Endothelial cell (in vitro differentiated cells): Measurements from ENCODE around the gene ERGIC2. TPM values are rescaled to one million over a fixed set of nuclear protein-coding genes. Genes with fewer than 3 reads are reported as not detected.
A peak's percentile ranks its signal among the peaks of the same experiment; 100 is the strongest.

Experiments used
- DNase-seq: peaks from one replicate; pipeline ENCODE4 v3.0.0; 2021; ENCODE audit warnings: low spot score
- H3K27ac Mint-ChIP-seq: one replicate; pipeline ENCODE4 v1.8.0; 2021; ENCODE audit warnings: mixed read lengths, inconsistent platforms; ENCODE audit not compliant: unreplicated experiment
- H3K27me3 Mint-ChIP-seq: one replicate; pipeline ENCODE4 v1.8.0; 2021; ENCODE audit warnings: mild to moderate bottlenecking, moderate library complexity, mixed read lengths, inconsistent platforms; ENCODE audit not compliant: unreplicated experiment
- H3K36me3 Mint-ChIP-seq: one replicate; pipeline ENCODE4 v1.8.0; 2021; ENCODE audit warnings: mild to moderate bottlenecking, low read depth, mixed read lengths, inconsistent platforms; ENCODE audit not compliant: unreplicated experiment
- H3K4me1 Mint-ChIP-seq: one replicate; pipeline ENCODE4 v1.8.0; 2021; ENCODE audit warnings: mild to moderate bottlenecking, mixed read lengths, inconsistent platforms; ENCODE audit not compliant: unreplicated experiment
- H3K4me3 Mint-ChIP-seq: one replicate; pipeline ENCODE4 v1.8.0; 2021; ENCODE audit warnings: mild to moderate bottlenecking, mixed read lengths, inconsistent platforms; ENCODE audit not compliant: unreplicated experiment
- H3K9me3 Mint-ChIP-seq: one replicate; pipeline ENCODE4 v1.8.0; 2021; ENCODE audit warnings: mixed read lengths, inconsistent platforms; ENCODE audit not compliant: unreplicated experiment
- CTCF ChIP-seq: fragments of 200-600 bp; sonication (generic); IDR thresholded peaks from one replicate; pipeline ENCODE4 v1.5.0; 2021; ENCODE audit warnings: antibody characterized with exemption; ENCODE audit not compliant: unreplicated experiment
- total RNA-seq: library from RNA; stranded (reverse); fragmentation: NEBNext Ultra II Directional; extraction: Animal tissue kit (Norgen Biotek cat#: 25700); gene quantifications from one replicate; pipeline ENCODE4 v1.2.1, GENCODE V29; 2021; ENCODE audit not compliant: unreplicated experiment

ERGIC2 gene
- total RNA-seq, 1 donor from 2014 or later: 44.4 TPM

GRCh38 chr12:29334937-29335336 is 46.0 kb downstream of the ERGIC2 start:
- peaks cover 2% of the 10 kb centered on the region for H3K27me3 Mint-ChIP-seq
- H3K4me1 Mint-ChIP-seq: no peaks in the 10 kb centered on the region
- DNase-seq: no peak
- no peak overlapping the region for H3K27ac Mint-ChIP-seq
- H3K36me3 Mint-ChIP-seq: peaks cover 5% of the 10 kb centered on the region
- H3K9me3 Mint-ChIP-seq: no peaks in the 10 kb centered on the region
- TF ChIP-seq CTCF: no peak
- no peak overlapping the region for H3K4me3 Mint-ChIP-seq

GRCh38 chr12:29333178-29333577 is 47.8 kb downstream of the ERGIC2 start:
- Mint-ChIP-seq H3K4me1 (no peaks in the 10 kb centered on the region), H3K27ac (no peak overlapping the region), H3K9me3 (no peaks in the 10 kb centered on the region), H3K4me3 (no peak overlapping the region), H3K27me3 (peaks cover under 1% of the 10 kb centered on the region), H3K36me3 (peaks cover 5% of the 10 kb centered on the region)
- no peak for TF ChIP-seq CTCF
- no peak for DNase-seq

GRCh38 chr12:29329411-29329810 is 51.6 kb downstream of the ERGIC2 start:
- Mint-ChIP-seq H3K36me3 (peaks cover 13% of the 10 kb centered on the region), H3K9me3 (peaks cover 6% of the 10 kb centered on the region), H3K4me1 (no peaks in the 10 kb centered on the region), H3K4me3 (no peak overlapping the region), H3K27ac (no peak overlapping the region), H3K27me3 (peaks cover 3% of the 10 kb centered on the region)
- TF ChIP-seq CTCF: no peak
- no peak for DNase-seq

GRCh38 chr12:29322157-29322556 is 58.8 kb downstream of the ERGIC2 start:
- no peak for DNase-seq
- Mint-ChIP-seq H3K36me3 (peaks cover 62% of the 10 kb centered on the region), H3K4me1 (no peaks in the 10 kb centered on the region), H3K27me3 (peaks cover 6% of the 10 kb centered on the region), H3K4me3 (peak overlapping the region; percentile 66), H3K9me3 (peaks cover 23% of the 10 kb centered on the region), H3K27ac (no peak overlapping the region)
- TF ChIP-seq CTCF: no peak

DNA sequence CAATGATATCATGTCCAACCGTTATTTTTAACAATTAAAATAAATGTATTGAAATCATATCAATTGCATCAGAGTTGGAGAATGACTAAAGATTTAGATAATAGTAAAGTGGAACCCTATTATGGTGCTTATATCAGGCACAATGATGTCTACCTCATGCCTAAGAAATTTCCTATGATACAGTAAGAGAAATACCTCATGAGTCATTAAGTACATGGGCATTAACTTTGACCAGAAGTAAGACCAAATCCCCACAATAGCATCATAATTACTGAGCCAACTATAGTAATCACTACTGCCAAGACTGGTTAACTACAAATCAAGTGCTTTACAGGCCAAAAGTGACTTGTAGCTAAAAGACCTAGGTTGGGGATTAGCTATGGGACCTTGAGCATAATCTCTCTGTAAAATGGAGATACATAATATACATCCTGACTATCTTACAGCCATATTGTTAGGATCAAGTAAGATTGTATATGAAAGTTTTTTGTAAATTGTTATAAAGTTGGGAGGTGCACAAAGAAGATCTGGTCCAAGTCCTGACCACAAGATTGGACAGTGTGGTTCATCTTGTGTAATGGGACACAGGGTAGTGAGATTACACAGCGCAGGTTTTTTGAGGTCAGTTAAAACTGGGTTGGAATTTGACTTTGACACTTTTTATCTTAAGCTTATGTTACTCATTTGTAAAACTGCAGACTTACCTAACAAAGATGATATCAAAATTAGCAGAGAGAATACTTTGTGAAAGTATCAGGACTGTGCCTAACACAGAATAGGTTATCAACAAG is 60.5 kb downstream of the ERGIC2 start:
- no peak for DNase-seq
- no peak for TF ChIP-seq CTCF
- Mint-ChIP-seq H3K4me1 (no peaks in the 10 kb centered on the region), H3K36me3 (peaks cover 60% of the 10 kb centered on the region), H3K27me3 (peaks cover 6% of the 10 kb centered on the region), H3K27ac (no peak overlapping the region), H3K4me3 (peak overlapping the region; percentile 24), H3K9me3 (peaks cover 21% of the 10 kb centered on the region)
